Activated B cell treated with CpG ODN at 0.5 μM for 24 hours (primary cell): ENCODE data around the gene CCDC51. TPM values are rescaled to one million over a fixed set of nuclear protein-coding genes. Genes with fewer than 3 reads are reported as not detected.

ENCODE experiments used
- ATAC-seq: fragments of 200-7000 bp; cut with Tn5 transposase; one replicate; pipeline ENCODE4 v1.10.0; 2021; ENCODE audit warnings: low read depth, mild to moderate bottlenecking, moderate library complexity
- CTCF ChIA-PET: fragments of 350-600 bp; sonication (Branson Sonifier 250); formaldehyde crosslinking; loops from one replicate; lab custom pipeline; 2021; ENCODE audit warnings: antibody characterized with exemption; lab: Charles Lee
- POLR2A ChIA-PET: fragments of 350-600 bp; sonication (Branson Sonifier 250); formaldehyde crosslinking; loops from one replicate; lab custom pipeline; 2021; ENCODE audit warnings: antibody characterized with exemption; lab: Charles Lee
- DNase-seq: peaks from one replicate; pipeline ENCODE4 v3.0.0; 2022
- H3K27ac Mint-ChIP-seq: one replicate; pipeline ENCODE4 v1.8.0; 2020; ENCODE audit warnings: mixed read lengths
- H3K27me3 Mint-ChIP-seq: one replicate; pipeline ENCODE4 v1.8.0; 2021; ENCODE audit warnings: mixed read lengths
- H3K36me3 Mint-ChIP-seq: one replicate; pipeline ENCODE4 v1.8.0; 2021; ENCODE audit warnings: low read depth, mixed read lengths
- H3K4me1 Mint-ChIP-seq: one replicate; pipeline ENCODE4 v1.8.0; 2021; ENCODE audit warnings: mixed read lengths
- H3K4me3 Mint-ChIP-seq: one replicate; pipeline ENCODE4 v1.8.0; 2020; ENCODE audit warnings: mild to moderate bottlenecking, mixed read lengths
- H3K9me3 Mint-ChIP-seq: one replicate; pipeline ENCODE4 v1.8.0; 2020; ENCODE audit warnings: mixed read lengths
- CTCF ChIP-seq: fragments of 200-600 bp; IDR thresholded peaks from one replicate; pipeline ENCODE4 v1.8.0; 2022; ENCODE audit warnings: antibody characterized with exemption, mild to moderate bottlenecking
- intact Hi-C: fragments of 100-400 bp; cut with micrococcal nuclease; formaldehyde crosslinking; loops from one replicate; pipeline ENCODE4 v1.15.1; 2024
- total RNA-seq: library from RNA; stranded (reverse); gene quantifications from 2 replicates; pipeline ENCODE4 v1.2.3, GENCODE V29; 2022

The CCDC51 gene
- total RNA-seq, 1 donor from 2014 or later: 8.7 TPM

GRCh38 chr3:48428088-48428571 is 11.8 kb downstream of the CCDC51 start:
- H3K9me3 Mint-ChIP-seq: no peaks in the 10 kb centered on the region
- no peak for ATAC-seq
- peaks cover 5% of the 10 kb centered on the region for H3K4me1 Mint-ChIP-seq
- peaks cover 8% of the 10 kb centered on the region for H3K36me3 Mint-ChIP-seq
- no peak overlapping the region for H3K27ac Mint-ChIP-seq
- no peak for DNase-seq
- H3K27me3 Mint-ChIP-seq: peaks cover 9% of the 10 kb centered on the region
- CTCF ChIA-PET: no interaction called here
- peak overlapping the region; percentile 51 for H3K4me3 Mint-ChIP-seq
- POLR2A ChIA-PET: interaction anchor here (0.6 kb wide), 1 partner anchor 27 kb away, joined by 3 read pairs; no protein-coding TSS in a partner anchor
- no peak for TF ChIP-seq CTCF
- intact Hi-C loops: no loop called here

GRCh38 chr3:48427630-48427962 is 12.3 kb downstream of the CCDC51 start:
- Mint-ChIP-seq H3K4me1 (peaks cover 5% of the 10 kb centered on the region), H3K9me3 (no peaks in the 10 kb centered on the region), H3K4me3 (peak overlapping the region; percentile 51), H3K27me3 (peaks cover 9% of the 10 kb centered on the region), H3K27ac (no peak overlapping the region), H3K36me3 (peaks cover 6% of the 10 kb centered on the region)
- ATAC-seq (no peak), DNase-seq (no peak)
- CTCF ChIA-PET: no interaction called here
- POLR2A ChIA-PET: no interaction called here
- TF ChIP-seq CTCF: no peak
- intact Hi-C loops: no loop called here

GRCh38 chr3:48426944-48427629 is 12.8 kb downstream of the CCDC51 start:
- no peak overlapping the region for H3K27ac Mint-ChIP-seq
- ATAC-seq (no peak), DNase-seq (no peak)
- intact Hi-C loops: no loop called here
- peaks cover 5% of the 10 kb centered on the region for H3K4me1 Mint-ChIP-seq
- no peaks in the 10 kb centered on the region for H3K9me3 Mint-ChIP-seq
- peaks cover 9% of the 10 kb centered on the region for H3K27me3 Mint-ChIP-seq
- H3K36me3 Mint-ChIP-seq: peaks cover 6% of the 10 kb centered on the region
- no peak overlapping the region for H3K4me3 Mint-ChIP-seq
- CTCF ChIA-PET: interaction anchor here (0.8 kb wide), 1 partner anchor 80 kb away, joined by 3 read pairs; no protein-coding TSS in a partner anchor
- POLR2A ChIA-PET: no interaction called here
- TF ChIP-seq CTCF: no peak

GRCh38 chr3:48426401-48426909 is 13.5 kb downstream of the CCDC51 start:
- no peak overlapping the region for H3K27ac Mint-ChIP-seq
- peaks cover 5% of the 10 kb centered on the region for H3K4me1 Mint-ChIP-seq
- no peak for TF ChIP-seq CTCF
- H3K4me3 Mint-ChIP-seq: no peak overlapping the region
- POLR2A ChIA-PET: no interaction called here
- no peak for DNase-seq
- intact Hi-C loops: no loop called here
- peaks cover 9% of the 10 kb centered on the region for H3K27me3 Mint-ChIP-seq
- no peak for ATAC-seq
- peaks cover under 1% of the 10 kb centered on the region for H3K36me3 Mint-ChIP-seq
- H3K9me3 Mint-ChIP-seq: no peaks in the 10 kb centered on the region
- CTCF ChIA-PET: interaction anchor here (0.8 kb wide), 1 partner anchor 81 kb away, joined by 3 read pairs; no protein-coding TSS in a partner anchor

- POLR2A ChIA-PET: no interaction called here
- Mint-ChIP-seq H3K27ac (no peak overlapping the region), H3K9me3 (no peaks in the 10 kb centered on the region), H3K27me3 (peaks cover 9% of the 10 kb centered on the region), H3K36me3 (no peaks in the 10 kb centered on the region), H3K4me3 (no peak overlapping the region), H3K4me1 (peaks cover 4% of the 10 kb centered on the region)
- CTCF ChIA-PET: no interaction called here
- no peak for DNase-seq
- no peak for TF ChIP-seq CTCF
- intact Hi-C loops: no loop called here
- ATAC-seq: no peak
Observed at GRCh38 chr3:48425281-48425812, 14.6 kb downstream of the CCDC51 start.
